Muscle of back (tissue), 11 donors: ENCODE results near the gene IDI2. TPM values are rescaled to one million over a fixed set of nuclear protein-coding genes. Genes with fewer than 3 reads are reported as not detected.
A peak's percentile ranks its signal among the peaks of the same experiment; 100 is the strongest.

Experiments
- DNase-seq, 3 donors: peaks; one replicate each; pipeline versions ENCODE4 v3.0.0 to v3.0.0-alpha.2; 2013
- polyA plus RNA-seq, 10 donors: library from polyadenylated mRNA; unstranded; fragments of 120-200 nt; gene quantifications; one replicate each; pipeline ENCODE4 v1.2.1, GENCODE V29; 2013; ENCODE audit not compliant: insufficient read length in 10 of 10

IDI2 gene
- polyA plus RNA-seq, 10 donors, result 0.20 TPM; not detected in 9

DNA sequence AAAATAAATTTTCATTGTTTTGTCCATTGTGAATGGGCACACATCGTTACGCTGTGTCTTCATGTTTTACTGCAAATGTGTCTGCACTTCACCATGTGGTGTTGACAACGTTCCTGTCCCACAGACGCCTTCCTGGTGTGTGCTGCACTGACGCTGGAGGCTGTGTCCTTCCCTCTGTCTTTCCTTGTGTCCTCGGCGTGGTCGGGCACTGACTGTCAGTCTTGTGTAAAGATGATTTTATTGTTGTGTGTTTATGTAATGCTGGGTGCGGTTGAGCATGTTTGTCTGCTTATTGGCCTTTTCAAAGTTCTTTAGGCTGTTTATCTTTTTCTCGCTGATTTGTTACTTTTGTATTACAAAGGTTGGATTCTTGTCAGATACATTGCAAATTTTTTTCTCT, 18.1 kb downstream of the IDI2 start:
- DNase-seq, result no peak

DNA sequence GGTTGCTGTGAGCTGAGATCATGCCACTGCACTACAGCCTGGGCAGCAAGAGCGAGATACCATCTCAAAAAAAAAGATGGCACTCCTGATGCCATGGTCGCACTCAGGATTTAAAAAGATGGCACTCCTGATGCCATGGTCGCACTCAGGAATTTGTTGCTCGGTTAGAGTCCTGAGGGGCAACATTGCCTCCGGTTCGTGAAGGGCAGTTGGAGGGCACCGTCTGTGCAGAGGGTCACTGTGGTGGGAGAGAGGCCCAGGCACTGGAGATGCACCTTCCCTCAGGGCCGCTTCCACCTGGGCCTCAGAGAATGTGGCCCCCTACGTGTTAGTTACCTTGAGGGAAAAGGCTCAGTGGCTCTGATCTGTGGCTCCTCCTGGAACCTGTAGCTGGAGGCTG, 19.1 kb downstream of the IDI2 start:
- no peak for DNase-seq

DNA sequence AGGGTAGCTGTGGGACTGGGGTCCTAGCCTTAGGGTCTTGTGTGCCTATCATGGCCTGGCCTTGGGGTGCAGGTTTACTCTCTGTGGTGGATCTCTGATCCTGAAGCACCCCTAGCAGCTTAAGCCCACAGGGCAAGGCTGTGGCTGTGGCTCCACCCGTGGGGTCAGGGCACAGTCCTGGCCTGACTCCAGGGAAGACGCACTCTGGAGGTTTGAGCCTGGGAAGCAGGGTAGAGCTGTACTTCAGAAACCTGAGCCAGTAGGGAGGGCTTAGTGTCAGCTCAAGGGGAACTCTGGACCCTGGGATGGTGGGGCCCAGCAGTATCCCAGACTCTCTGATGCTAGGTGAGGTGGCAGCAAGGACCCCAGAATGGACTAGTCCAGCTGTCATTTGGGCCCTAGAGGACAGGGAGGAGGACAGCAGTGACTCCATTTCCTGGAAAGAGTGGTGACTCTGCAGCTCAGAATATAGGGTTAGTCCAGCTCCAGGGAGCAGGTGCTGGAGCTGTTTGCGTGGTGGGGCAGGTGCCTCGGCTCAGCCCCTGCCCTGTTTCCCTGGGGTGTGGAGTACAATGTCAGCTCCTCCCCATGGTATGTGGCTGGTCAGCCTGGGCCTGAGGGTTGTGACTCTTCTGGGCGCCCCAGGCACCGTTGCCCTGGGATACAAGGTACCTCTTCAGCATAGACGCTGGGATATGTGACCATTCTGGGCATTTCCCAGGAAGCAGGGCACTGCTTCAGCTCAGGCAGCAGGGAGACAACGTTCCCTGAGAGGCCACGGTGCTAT, 21.6 kb downstream of the IDI2 start:
- no peak for DNase-seq

DNA sequence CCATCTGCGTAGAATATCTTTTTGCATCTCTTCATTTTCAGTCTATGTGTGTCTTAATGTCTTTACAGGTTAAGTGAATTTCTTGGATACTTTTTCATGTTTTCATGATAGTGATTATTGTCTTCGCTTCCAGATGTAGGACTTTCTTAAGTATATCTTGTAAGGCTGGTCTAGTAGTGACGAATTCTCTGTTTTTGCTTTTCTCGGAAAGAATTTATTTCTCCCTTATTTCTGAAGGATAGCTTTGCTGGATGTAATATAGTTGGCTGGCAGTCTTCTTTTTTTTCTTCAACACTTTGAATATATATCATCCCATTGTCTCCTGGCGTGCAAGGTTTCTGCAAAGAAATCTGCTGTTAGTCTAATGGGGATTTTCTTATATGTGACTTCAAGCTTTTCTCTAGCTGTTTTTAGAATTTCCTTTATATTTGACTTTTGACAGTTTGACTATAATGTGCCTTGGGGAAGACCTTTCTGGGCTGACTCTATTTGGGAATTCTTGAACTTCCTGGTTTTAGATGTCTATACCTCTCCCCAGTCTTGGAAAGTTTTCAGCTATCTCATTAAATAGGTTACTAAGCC, 23.1 kb downstream of the IDI2 start:
- DNase-seq, result peak in 1 of 3 donors; percentile 13

DNA sequence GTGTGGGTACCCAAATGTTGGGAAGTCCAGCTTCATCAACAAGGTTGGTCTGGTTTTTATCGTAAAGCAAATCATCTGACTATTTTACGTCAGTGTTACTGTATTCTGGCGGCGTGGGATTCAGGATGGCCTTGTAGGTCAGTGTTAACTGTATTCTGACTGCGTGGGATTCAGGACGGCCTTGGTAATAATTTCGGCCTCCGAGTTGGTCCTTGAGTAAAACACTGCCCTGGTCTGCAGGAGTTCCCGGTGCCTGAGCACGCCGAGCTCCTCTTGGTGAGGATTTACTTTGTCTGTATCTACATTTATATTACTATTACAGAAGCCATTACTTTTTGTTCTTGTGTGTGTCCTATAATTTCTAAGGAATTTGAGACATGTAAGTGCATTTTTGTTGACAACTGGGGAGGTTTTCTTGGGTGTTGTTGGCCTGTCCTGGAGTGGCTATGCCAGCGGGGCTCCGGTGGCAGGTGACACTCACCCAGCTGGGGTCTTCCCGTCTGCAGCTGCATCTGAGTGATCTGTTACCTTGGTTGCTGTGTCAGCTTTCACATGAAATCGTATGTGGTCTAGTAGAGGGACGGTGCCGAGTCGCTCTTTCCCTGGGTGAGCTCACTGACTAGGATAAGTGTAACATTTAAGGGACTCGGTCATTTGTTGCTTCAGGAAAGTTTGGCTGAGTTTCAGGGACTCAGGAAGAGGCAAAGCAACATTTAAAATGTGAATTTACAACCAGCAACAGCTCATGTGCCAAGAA, 28.2 kb downstream of the IDI2 start:
- no peak for DNase-seq

DNA sequence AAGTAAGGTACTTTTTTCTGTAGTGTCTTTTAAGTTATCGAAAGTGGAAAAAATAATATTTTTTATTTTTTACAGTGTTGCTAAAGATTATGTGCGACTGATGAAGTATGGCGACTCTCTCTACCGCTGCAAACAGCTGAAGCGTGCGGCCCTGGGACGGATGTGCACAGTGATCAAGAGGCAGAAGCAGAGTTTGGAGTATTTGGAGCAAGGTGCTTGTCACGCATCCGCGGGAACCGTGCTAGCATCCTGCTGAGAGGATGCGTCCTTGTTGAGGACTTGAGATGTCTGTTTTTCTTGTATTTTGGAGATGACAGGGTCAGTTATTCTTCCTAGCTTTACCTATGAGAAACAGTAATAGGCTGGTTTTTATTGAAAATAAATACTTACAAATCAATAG, 29.6 kb downstream of the IDI2 start:
- DNase-seq, result no peak

DNA sequence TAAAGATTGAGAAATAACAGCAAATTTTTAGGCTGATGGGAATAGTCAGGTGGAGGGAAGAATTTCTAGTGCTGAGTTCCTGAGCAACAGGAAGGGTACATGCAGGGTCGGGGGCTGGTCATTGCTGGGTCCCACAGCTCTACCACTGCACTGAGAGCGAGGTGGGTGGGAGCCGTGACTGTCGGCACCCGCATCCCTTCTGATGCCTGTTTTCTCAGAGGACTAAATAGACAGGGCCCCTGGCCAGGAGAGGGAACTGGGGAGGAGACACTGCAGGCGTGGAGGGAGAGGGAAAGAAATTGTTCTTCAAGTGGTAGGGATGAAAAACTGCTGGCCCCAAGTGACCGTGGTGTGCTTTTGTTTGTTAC, 30.1 kb downstream of the IDI2 start:
- DNase-seq, result no peak

DNA sequence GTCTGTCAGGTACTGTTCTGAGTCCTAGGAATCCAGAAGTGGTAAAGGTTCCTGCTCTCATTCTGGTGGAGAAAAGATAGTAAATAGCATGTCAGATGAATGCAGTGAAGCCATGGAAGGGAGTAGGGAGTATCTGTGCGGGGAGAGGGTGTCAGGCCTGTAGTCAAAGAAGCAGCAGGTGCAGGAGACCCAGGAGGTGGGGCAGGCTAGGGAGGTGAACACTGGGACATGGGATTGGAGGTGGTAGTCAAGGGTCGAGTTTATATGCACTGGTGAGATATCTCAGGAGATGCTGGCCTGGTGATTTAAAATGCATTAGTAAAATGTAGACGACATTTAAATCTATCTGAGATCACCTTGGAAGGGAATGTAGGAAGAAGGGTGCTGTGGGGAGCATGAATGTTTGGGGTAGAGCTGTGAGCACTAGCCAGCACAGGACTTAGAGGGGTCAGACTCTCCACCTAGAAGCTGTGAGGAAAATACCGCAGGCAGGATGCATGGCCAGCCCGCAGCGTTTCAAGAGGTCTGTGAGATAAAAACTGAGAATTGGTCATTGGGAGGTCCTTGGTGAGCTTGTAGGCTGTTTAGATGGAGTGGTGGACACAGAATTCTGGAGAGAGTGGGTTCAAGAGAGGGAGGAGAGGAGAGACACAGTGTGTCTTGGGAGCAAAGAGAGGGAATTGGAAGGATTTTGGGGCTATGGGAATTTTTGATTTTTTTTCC, 30.7 kb downstream of the IDI2 start:
- no peak for DNase-seq

DNA sequence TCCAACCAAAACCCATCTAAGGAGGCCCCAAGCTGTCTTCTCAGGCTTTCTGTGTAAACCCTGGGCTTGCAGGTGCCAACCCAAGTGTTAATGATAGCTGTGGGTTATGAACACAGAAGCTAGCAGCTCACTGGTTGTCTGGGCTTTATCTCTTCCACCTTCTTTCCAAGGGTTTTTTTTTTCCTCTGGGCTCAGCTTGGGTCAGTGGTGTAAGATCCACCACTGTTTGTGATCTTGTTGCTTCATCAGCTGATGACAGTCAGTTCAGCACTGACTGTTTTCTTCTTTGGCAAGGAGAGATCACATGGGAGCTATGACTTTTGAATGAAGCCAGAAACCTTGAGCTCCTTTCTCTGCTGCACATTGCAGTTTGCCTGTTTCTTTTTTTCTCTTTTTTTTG, 32.8 kb downstream of the IDI2 start:
- peak; percentile 17 to 36 (median 27) for DNase-seq

DNA sequence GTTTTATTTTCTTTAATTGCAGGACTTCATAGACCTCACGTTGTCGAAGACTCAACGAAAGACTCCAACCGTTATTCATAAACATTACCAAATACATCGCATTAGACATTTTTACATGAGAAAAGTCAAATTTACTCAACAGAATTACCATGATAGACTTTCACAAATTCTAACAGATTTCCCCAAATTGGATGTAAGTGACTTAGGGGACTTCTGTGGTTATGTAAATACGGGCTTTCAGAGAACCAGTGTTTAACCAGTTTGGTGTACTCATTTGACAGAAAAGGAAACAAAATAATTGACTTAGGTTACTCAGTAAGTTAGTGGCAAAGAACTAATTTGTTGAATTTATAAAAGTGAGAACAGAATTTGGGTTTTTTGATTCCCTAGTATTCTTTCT, 33.2 kb downstream of the IDI2 start:
- DNase-seq, result no peak

DNA sequence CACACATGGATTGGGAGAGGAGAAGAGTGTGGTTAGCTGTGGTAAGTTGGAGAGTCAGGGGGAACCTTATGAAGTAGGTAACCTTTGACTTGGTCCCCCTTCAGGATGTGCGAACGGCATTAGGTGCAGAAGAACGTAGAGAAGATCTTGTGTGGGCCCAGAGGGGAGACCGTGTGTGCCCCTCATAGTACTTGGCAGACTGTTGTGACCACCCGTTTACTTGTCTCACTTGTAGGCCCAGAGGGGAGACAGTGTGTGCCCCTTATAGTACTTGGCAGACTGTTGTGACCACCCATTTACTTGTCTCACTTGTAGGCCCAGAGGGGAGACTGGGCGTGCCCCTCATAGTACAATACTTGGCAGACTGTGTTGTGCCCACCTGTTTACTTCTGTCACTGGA, 34.9 kb downstream of the IDI2 start:
- DNase-seq, result no peak

DNA sequence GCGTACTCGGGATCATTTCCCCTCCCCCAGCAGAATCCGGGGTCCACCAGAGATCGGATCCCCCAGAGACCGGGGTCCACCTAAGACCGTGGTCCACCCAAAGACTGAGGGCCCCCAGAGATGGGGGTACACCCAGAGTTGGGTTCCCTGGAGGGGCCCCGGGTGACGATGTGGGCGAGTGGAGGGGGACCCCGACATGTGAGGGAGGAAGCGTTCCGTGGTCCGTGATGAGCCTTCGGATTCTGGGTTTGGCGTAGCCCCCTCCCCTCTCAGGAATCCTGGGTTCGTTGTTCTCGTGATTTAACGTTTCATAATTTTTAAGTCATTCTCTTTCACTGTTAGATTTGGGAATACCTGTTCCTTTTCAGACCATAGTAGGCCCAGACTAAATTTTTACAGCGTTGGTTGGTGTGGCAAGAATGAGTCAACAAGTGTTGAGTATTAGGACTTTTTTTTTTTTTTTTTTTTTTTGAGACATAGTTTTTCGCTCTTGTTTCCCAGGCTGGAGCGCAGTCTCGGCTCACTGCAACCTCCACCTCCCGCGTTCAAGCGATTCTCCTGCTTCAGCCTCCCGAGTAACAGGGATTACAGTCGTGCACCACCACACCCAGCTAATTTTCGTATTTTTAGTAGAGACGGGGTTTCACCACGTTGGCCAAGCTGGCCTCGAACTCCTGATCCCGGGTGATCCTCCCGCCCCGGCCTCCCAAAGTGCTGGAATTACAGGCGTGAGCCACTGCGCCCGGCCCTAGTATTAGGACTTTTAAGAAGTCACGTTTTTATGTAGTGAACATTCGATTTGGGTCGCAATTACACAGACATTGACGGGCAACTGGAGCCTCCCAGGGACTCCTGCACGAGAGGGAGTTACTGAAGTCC, 36.8 kb downstream of the IDI2 start:
- no peak for DNase-seq

DNA sequence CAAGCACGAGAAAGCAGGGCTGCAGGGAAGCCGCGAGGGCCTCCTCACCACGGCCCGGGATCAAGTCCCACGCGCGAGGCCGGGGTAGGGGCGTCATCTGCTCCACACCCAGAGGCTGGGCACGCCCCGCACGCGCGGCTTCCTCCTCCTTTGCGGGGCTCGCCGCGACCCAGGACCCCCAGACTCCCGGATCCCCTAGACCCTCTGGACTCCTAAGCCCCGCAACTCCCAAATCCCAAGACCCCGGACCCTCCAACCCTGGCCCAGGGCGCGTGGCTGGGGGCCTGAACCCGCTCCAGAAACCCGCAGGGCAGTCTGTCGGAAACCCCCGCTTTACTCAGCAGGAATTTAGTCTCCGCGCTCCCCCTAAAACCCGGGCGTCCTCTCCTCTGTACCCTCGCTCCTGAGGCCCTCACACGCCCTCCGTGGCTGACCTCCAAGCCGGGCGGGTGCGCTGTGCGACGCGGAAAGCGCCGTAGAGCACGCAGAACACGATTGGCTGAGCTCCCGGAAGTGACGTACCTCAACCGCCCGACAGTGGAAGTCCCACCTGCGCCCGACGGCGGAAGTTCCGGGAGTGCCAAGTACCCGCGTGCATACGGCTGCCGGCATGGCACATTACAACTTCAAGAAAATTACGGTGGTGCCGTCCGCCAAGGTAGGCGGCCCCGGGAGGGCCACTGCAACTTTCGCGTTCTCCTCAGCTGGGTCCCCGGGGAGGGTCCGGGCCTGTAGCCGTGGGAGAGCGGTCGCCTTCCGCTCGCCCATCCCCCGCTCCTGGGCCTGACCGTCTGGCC, 37.6 kb downstream of the IDI2 start, which contains the start of gene GTPBP4:
TSS of gene GTPBP4 (plus strand) at position 565 of the 797 bp plus-strand sequence. CDS start at position 611, 46 bp downstream.
- DNase-seq, result peak; percentile 98 to 99 (median 99)

DNA sequence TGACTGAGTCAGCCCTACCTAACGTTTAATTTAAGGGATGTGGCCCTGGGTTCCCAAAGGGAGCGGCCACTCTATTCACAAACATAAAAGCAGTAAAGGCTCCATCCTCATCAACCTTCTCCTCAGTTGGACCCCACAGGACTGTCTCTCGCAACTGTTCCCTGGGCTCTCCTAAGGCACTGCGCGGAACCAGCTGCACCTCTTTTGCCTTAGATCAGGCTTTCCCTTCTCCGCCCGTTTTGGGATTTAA, 38.1 kb downstream of the IDI2 start:
- DNase-seq, result no peak

DNA sequence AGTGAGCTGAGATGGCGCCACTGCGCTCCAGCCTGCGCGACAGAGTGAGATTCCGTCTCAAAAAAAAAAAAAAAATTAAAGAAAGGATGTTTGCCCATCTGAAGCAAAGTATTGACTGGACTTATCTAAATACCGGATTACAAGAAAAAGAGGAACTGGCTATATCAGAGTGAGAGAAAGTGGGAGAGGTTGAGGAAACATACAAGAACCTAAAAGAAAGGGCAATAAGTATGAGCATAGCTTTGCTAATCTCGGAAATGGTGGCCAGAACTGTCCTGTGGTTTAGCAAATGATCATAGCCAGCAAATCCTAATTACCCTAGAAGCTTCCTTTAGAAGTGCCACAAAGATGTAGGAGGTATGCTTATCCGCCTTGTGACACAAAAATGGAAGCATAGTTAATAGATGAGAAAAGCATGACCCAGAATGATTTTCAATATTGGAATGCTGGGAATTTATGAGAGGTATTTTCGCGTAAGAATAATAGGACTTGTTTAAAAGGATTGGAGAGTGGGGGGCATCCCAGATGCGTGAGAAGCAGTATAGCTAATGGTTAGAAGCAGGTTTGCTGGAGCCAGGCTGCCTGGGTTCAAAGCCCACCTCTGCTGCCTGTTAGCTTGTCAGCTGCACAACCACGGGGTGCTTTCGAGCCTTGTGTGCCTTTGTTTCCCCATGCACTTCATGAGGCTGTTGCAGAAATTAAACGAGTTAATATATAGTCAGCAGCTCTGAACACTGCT, 38.6 kb downstream of the IDI2 start:
- peak in 2 of 3 donors; percentile 5 to 73 for DNase-seq

DNA sequence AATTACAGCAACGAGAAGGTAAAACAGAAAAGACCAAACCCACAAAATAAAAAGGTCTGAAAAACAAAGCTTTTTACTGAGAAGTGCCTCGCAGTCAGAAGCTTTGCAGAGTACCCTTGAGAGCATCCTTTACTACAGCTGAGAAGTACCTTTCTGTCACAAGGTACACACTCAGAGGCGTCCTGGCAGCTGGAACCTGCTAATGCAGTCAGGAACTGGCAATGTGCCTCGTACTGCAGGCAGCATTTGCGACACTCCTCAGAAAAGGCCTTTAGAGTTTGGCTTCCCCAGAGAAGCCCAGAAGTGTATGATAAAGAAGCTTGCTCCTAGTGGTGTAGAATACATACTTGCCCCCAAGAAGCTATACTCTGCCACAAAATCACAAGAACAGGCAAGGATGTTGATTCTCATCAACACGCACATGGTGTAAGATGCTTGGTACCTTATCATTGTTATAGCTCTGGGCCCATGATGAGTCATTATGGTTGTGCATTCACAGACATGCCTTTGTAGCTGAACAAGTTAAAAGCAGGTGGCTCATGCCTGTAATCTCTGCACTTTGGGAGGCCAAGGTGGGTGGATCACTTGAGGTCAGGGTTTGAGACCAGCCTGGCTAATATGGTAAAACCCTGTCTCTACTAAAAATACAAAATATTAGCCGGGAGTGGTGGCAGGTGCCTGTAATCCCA, 39.4 kb downstream of the IDI2 start:
- DNase-seq, result no peak

DNA sequence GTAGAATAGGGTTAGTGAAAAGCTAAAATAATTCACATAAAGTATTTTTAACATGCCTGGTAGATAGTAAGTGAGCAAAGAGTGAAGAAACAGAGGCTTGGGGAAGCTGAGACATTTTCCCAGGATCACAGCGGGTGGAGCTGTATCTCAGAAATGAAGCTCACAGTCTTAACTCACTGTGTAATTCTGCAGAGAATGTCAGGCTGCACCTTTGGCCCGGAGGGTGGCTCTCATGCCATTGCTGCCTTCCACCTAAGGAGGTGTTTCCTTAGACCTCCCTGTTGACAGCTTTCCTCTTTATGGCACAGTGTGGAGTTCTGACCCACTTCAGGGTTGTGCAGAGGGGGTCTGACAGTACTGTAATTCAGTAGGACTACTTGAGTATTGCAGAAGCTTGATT, 40.3 kb downstream of the IDI2 start:
- DNase-seq, result no peak

DNA sequence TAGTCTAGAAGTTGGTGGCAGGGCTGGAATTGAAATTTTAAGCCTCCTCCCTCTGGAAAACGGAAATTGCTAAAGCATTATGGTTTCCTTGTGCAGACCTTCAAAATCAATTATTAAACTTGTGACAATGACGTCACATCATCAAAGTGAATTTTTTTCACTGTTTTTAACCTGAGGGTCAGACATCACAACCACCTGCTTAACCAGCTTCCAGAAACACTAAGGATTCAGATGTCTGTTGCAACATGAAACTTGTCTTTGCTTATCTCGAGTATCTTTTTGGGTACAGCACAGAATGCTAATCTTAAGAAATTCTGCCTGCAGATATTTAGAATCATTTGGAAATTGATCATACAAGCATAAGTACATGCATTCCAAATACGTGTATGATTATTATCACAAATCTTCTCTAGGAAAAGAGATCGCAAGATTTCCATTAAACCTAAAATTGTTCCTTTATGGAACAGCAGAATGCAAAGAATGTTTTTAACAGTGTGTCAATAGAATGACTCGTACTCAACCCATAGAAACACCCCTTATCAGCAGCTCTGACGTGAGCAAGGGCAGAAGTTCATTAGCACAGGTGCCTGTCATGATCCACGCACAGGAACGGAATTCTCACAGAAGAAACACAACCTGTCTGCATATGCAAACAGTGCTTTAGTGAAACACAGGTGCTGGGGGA, 41.5 kb downstream of the IDI2 start:
- DNase-seq, result no peak

DNA sequence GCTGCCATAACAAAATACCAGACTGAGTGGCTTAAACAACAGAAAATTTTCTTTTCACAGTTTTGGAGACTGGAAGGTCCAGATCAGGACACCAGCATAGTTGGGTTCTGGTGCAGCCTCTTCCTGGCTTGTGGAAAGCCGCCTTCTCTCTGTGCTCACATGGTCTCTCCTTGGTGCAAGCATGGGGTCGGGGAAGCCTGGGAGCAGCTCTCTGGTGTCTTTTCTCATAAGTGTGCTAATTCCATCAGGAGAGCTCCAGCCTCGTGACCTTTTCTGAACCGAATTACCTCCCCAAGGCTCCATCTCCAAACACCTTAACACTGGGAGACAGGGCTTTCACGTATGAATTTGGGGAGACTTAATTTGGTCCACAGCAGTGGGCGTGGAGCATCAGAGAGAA, 42.3 kb downstream of the IDI2 start:
- no peak for DNase-seq
